GM12872 (cell line): Measurements from ENCODE around the gene CLECL1.

Experiments used
- CTCF ChIP-seq: IDR thresholded peaks from 3 replicates; pipeline ENCODE4 v1.5.1; 2011; ENCODE audit warnings: low read depth, mild to moderate bottlenecking, low read length, moderate library complexity; ENCODE audit not compliant: insufficient read depth

The CLECL1 gene

GRCh38 chr12:9750276-9751203 lies 17.6 kb upstream of the CLECL1 start:
- peak; percentile 70 for TF ChIP-seq CTCF

- TF ChIP-seq CTCF: no peak
Measured at GRCh38 chr12:9749640-9750039, 16.7 kb upstream of the CLECL1 start.

- no peak for TF ChIP-seq CTCF
Measured at GRCh38 chr12:9745199-9745598, 12.3 kb upstream of the CLECL1 start.

GRCh38 chr12:9742661-9743060 lies 9.8 kb upstream of the CLECL1 start:
- no peak for TF ChIP-seq CTCF

GRCh38 chr12:9741726-9742125 lies 8.8 kb upstream of the CLECL1 start:
- no peak for TF ChIP-seq CTCF

GRCh38 chr12:9740106-9740750 lies 7.3 kb upstream of the CLECL1 start:
- no peak for TF ChIP-seq CTCF

- no peak for TF ChIP-seq CTCF
Measured at GRCh38 chr12:9736936-9737705, 4.2 kb upstream of the CLECL1 start.
